Adrenal gland (tissue), 5 donors: ENCODE data around the gene CYP19A1.

Experiments used
- POLR2A ChIP-seq, 2 donors: fragments of 450-650 bp; IDR thresholded peaks; one replicate each; pipeline ENCODE4 v1.6.1; 2017; ENCODE audit warnings: antibody characterized with exemption in 2 of 2, mild to moderate bottlenecking in 2 of 2, moderate library complexity in 1 of 2
- TF ChIP-seq, protein P1 (sequence below), 6 experiments: fragments of 450-650 bp in 4 of 6; fragments of 200-600 bp in 2 of 6; sonication (generic) in 1 of 6; IDR thresholded peaks; 1 replicate in 5 of 6; 2 replicates in 1 of 6; pipeline versions ENCODE4 v1.5.1 to v1.8.0; 2016 to 2021; ENCODE audit warnings: antibody characterized with exemption in 6 of 6, mild to moderate bottlenecking in 2 of 6, moderate library complexity in 1 of 6
- donor health status: DM: no; HTN: no; CAD: no.

- TF ChIP-seq, protein P1, sequence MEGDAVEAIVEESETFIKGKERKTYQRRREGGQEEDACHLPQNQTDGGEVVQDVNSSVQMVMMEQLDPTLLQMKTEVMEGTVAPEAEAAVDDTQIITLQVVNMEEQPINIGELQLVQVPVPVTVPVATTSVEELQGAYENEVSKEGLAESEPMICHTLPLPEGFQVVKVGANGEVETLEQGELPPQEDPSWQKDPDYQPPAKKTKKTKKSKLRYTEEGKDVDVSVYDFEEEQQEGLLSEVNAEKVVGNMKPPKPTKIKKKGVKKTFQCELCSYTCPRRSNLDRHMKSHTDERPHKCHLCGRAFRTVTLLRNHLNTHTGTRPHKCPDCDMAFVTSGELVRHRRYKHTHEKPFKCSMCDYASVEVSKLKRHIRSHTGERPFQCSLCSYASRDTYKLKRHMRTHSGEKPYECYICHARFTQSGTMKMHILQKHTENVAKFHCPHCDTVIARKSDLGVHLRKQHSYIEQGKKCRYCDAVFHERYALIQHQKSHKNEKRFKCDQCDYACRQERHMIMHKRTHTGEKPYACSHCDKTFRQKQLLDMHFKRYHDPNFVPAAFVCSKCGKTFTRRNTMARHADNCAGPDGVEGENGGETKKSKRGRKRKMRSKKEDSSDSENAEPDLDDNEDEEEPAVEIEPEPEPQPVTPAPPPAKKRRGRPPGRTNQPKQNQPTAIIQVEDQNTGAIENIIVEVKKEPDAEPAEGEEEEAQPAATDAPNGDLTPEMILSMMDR (IDR thresholded peaks at IDR 0.05): no peak
- TF ChIP-seq POLR2A (IDR thresholded peaks at IDR 0.05): no peak
These were observed 4.0 kb upstream of the CYP19A1 start for GRCh38 chr15:51342227-51342999.
